Mesodermal cell (in vitro differentiated cells): Measurements from ENCODE around the gene CCNF.

Experiments
- H3K27ac ChIP-seq: 2 replicates; pipeline ENCODE4 v1.7.0; 2013; ENCODE audit warnings: mild to moderate bottlenecking, low read depth, low read length, moderate library complexity; ENCODE audit not compliant: severe bottlenecking
- H3K36me3 ChIP-seq: 2 replicates; pipeline ENCODE4 v1.7.1; 2013; ENCODE audit warnings: mild to moderate bottlenecking, low read length, moderate library complexity; ENCODE audit not compliant: control insufficient read depth, insufficient read depth
- H3K4me1 ChIP-seq: one replicate; pipeline ENCODE4 v1.7.1; 2013; ENCODE audit warnings: mild to moderate bottlenecking, low read length; ENCODE audit not compliant: insufficient read depth, control insufficient read depth, poor library complexity, severe bottlenecking
- H3K4me3 ChIP-seq: 2 replicates; pipeline ENCODE4 v1.7.0; 2013; ENCODE audit warnings: low read length, control low read depth, mild to moderate bottlenecking; ENCODE audit not compliant: insufficient read depth, poor library complexity, severe bottlenecking; ENCODE audit errors: extremely low read depth
- H3K9me3 ChIP-seq: 2 replicates; pipeline ENCODE4 v1.7.1; 2013; ENCODE audit warnings: mild to moderate bottlenecking, low read length, moderate library complexity; ENCODE audit not compliant: control insufficient read depth
- WGBS, 2 experiments: methylation state at CpG; one replicate each; pipeline ENCODE4 v1.1.5; 2013; ENCODE audit warnings: missing lambda C conversion rate in 2 of 2; ENCODE audit not compliant: insufficient coverage in 2 of 2; 5-methylcytosine and 5-hydroxymethylcytosine counted together

Gene CCNF

GRCh38 chr16:2398520-2398919, 30.7 kb upstream of the CCNF start:
- Histone ChIP-seq H3K9me3 (no peaks in the 10 kb centered on the region), H3K27ac (no peak overlapping the region), H3K4me3 (no peak overlapping the region), H3K36me3 (no peaks in the 10 kb centered on the region), H3K4me1 (no peaks in the 10 kb centered on the region)
- WGBS, 2 experiments = 89 to 96% methylated on average over 4 of the region's 5 CpGs

- Histone ChIP-seq H3K4me1 (no peaks in the 10 kb centered on the region), H3K9me3 (no peaks in the 10 kb centered on the region), H3K27ac (no peak overlapping the region), H3K36me3 (no peaks in the 10 kb centered on the region), H3K4me3 (no peak overlapping the region)
- WGBS, 2 experiments = 72 to 83% methylated on average over 1 to 2 of the region's 4 CpGs
Measured at GRCh38 chr16:2404099-2404498, 25.1 kb upstream of the CCNF start.

GRCh38 chr16:2415085-2415484, 14.2 kb upstream of the CCNF start:
- Histone ChIP-seq H3K4me1 (no peaks in the 10 kb centered on the region), H3K4me3 (no peak overlapping the region), H3K36me3 (no peaks in the 10 kb centered on the region), H3K27ac (no peak overlapping the region), H3K9me3 (no peaks in the 10 kb centered on the region)
- 100% methylated on average over 1 of the region's 2 CpGs for WGBS, 2 experiments

GRCh38 chr16:2420035-2420434, 9.2 kb upstream of the CCNF start:
- H3K27ac ChIP-seq = no peak overlapping the region
- no peak overlapping the region for H3K4me3 ChIP-seq
- no peaks in the 10 kb centered on the region for H3K4me1 ChIP-seq
- no peaks in the 10 kb centered on the region for H3K36me3 ChIP-seq
- no peaks in the 10 kb centered on the region for H3K9me3 ChIP-seq

- 84 to 92% methylated on average over 7 of the region's 7 CpGs for WGBS, 2 experiments
Measured at GRCh38 chr16:2422123-2422867, 7.0 kb upstream of the CCNF start.

GRCh38 chr16:2424061-2425007, 4.9 kb upstream of the CCNF start:
- WGBS, 2 experiments = 88 to 94% methylated on average over 16 to 22 of the region's 25 CpGs
- Histone ChIP-seq H3K4me1 (no peaks in the 10 kb centered on the region), H3K27ac (no peak overlapping the region), H3K4me3 (no peak overlapping the region), H3K36me3 (no peaks in the 10 kb centered on the region), H3K9me3 (no peaks in the 10 kb centered on the region)

More at GRCh38 chr16:2422123-2422867, 7.0 kb upstream of the CCNF start:
- no peaks in the 10 kb centered on the region for H3K9me3 ChIP-seq
- no peak overlapping the region for H3K27ac ChIP-seq
- no peaks in the 10 kb centered on the region for H3K36me3 ChIP-seq
- no peak overlapping the region for H3K4me3 ChIP-seq
- H3K4me1 ChIP-seq = no peaks in the 10 kb centered on the region

- Histone ChIP-seq H3K9me3 (no peaks in the 10 kb centered on the region), H3K36me3 (no peaks in the 10 kb centered on the region)
- WGBS, 2 experiments = 88 to 94% methylated on average over 7 to 9 of the region's 9 CpGs
Measured at GRCh38 chr16:2425008-2425518, 4.2 kb upstream of the CCNF start.

GRCh38 chr16:2425825-2426430, 3.3 kb upstream of the CCNF start:
- no peak overlapping the region for H3K27ac ChIP-seq
- no peak overlapping the region for H3K4me3 ChIP-seq
- H3K4me1 ChIP-seq = no peaks in the 10 kb centered on the region
- WGBS, 2 experiments = 93 to 95% methylated on average over 12 to 13 of the region's 13 CpGs
- peaks cover under 1% of the 10 kb centered on the region for H3K36me3 ChIP-seq
- H3K9me3 ChIP-seq = no peaks in the 10 kb centered on the region

More at GRCh38 chr16:2425008-2425518, 4.2 kb upstream of the CCNF start:
- Histone ChIP-seq H3K4me3 (no peak overlapping the region), H3K4me1 (no peaks in the 10 kb centered on the region), H3K27ac (no peak overlapping the region)

GRCh38 chr16:2426941-2427361, 2.3 kb upstream of the CCNF start:
- Histone ChIP-seq H3K36me3 (peaks cover 11% of the 10 kb centered on the region), H3K4me3 (no peak overlapping the region), H3K4me1 (no peaks in the 10 kb centered on the region), H3K9me3 (no peaks in the 10 kb centered on the region), H3K27ac (no peak overlapping the region)
- WGBS, 2 experiments = 94 to 100% methylated on average over 5 to 6 of the region's 6 CpGs

- WGBS, 2 experiments = 83 to 84% methylated on average over 4 of the region's 4 CpGs
- Histone ChIP-seq H3K36me3 (peaks cover 16% of the 10 kb centered on the region), H3K9me3 (no peaks in the 10 kb centered on the region), H3K27ac (no peak overlapping the region), H3K4me1 (no peaks in the 10 kb centered on the region), H3K4me3 (no peak overlapping the region)
Measured at GRCh38 chr16:2427526-2427925, 1.7 kb upstream of the CCNF start.
